HEK293 (cell line): ENCODE measurements around the gene ENAH.

Source experiments
- CTCF ChIA-PET: fragments of 350-600 bp; formaldehyde crosslinking; extraction: SDS; loops from one replicate; lab custom pipeline; 2021; ENCODE audit warnings: antibody characterized with exemption; lab: Yijun Ruan, JAX
- POLR2A ChIA-PET: fragments of 300-600 bp; formaldehyde crosslinking; extraction: SDS; loops from one replicate; lab custom pipeline; 2020; ENCODE audit warnings: antibody characterized with exemption, inconsistent platforms; lab: Yijun Ruan, JAX
- H3K27ac ChIP-seq: fragments of 200-500 bp; sonication (Bioruptor generic); 2 replicates; pipeline ENCODE4 v1.5.1; 2014; ENCODE audit warnings: low read depth, low read length, control low read depth, inconsistent platforms; ENCODE audit errors: extremely low read depth
- H3K36me3 ChIP-seq, 2 experiments: fragments of 200-500 bp in 1 of 2; sonication (Bioruptor generic) in 1 of 2; 1 replicate in 1 of 2; 2 replicates in 1 of 2; pipeline ENCODE4 v1.5.1; 2014 to 2017; ENCODE audit warnings: inconsistent platforms in 2 of 2, low read length in 2 of 2; ENCODE audit not compliant: control insufficient read depth in 2 of 2, insufficient read depth in 1 of 2
- H3K4me1 ChIP-seq: fragments of 200-500 bp; sonication (Bioruptor generic); 2 replicates; pipeline ENCODE4 v1.5.1; 2014; ENCODE audit warnings: mild to moderate bottlenecking, low read length, inconsistent platforms; ENCODE audit not compliant: control insufficient read depth, insufficient read depth
- H3K4me3 ChIP-seq: 2 replicates; pipeline ENCODE4 v1.5.1; 2011; ENCODE audit warnings: low read depth, mild to moderate bottlenecking, control low read depth, low read length, moderate library complexity
- H3K9me3 ChIP-seq: fragments of 200-500 bp; sonication (Bioruptor generic); 2 replicates; pipeline ENCODE4 v1.5.1; 2014; ENCODE audit warnings: low read depth, low read length, inconsistent platforms; ENCODE audit not compliant: control insufficient read depth, insufficient read depth
- BCL11B ChIP-seq: fragments of 450-650 bp; formaldehyde crosslinking; IDR thresholded peaks from 2 replicates; pipeline ENCODE4 v1.5.1; 2016; ENCODE audit warnings: low read depth, missing biosample characterization, missing genetic modification characterization
- KLF1 ChIP-seq: fragments of 450-650 bp; formaldehyde crosslinking; IDR thresholded peaks from 2 replicates; pipeline ENCODE4 v1.5.1; 2016; ENCODE audit warnings: missing biosample characterization, missing genetic modification characterization
- MEIS1 ChIP-seq: sonication (generic); formaldehyde crosslinking; IDR thresholded peaks from 2 replicates; pipeline ENCODE4 v1.8.1; 2022; ENCODE audit warnings: missing genetic modification reagents, mild to moderate bottlenecking, borderline replicate concordance
- RBAK ChIP-seq: fragments of 450-650 bp; formaldehyde crosslinking; IDR thresholded peaks from 2 replicates; pipeline ENCODE4 v1.5.1; 2016; ENCODE audit warnings: missing biosample characterization, missing genetic modification characterization
- SETDB1 ChIP-seq: IDR thresholded peaks from one replicate; pipeline ENCODE4 v1.6.1; 2017; ENCODE audit warnings: mild to moderate bottlenecking, low read length, moderate library complexity, mixed read lengths; ENCODE audit not compliant: insufficient read length
- SP3 ChIP-seq: fragments of 450-650 bp; formaldehyde crosslinking; IDR thresholded peaks from 2 replicates; pipeline ENCODE4 v1.5.1; 2016; ENCODE audit warnings: missing biosample characterization, missing genetic modification characterization
- WT1 ChIP-seq: fragments of 450-650 bp; formaldehyde crosslinking; IDR thresholded peaks from 2 replicates; pipeline ENCODE4 v1.5.1; 2016; ENCODE audit warnings: missing biosample characterization, missing genetic modification characterization
- ZBTB17 ChIP-seq: fragments of 450-650 bp; formaldehyde crosslinking; IDR thresholded peaks from 2 replicates; pipeline ENCODE4 v1.5.1; 2016; ENCODE audit warnings: missing biosample characterization, missing genetic modification characterization
- ZBTB20 ChIP-seq: fragments of 450-650 bp; formaldehyde crosslinking; IDR thresholded peaks from 2 replicates; pipeline ENCODE4 v1.5.1; 2016; ENCODE audit warnings: missing biosample characterization, missing genetic modification characterization
- ZBTB49 ChIP-seq: fragments of 450-650 bp; formaldehyde crosslinking; IDR thresholded peaks from 2 replicates; pipeline ENCODE4 v1.5.1; 2016; ENCODE audit warnings: missing biosample characterization, missing genetic modification characterization, low read depth
- ZIC2 ChIP-seq: fragments of 450-650 bp; formaldehyde crosslinking; IDR thresholded peaks from 2 replicates; pipeline ENCODE4 v1.5.1; 2016; ENCODE audit warnings: missing biosample characterization, missing genetic modification characterization
- ZNF169 ChIP-seq: fragments of 450-650 bp; formaldehyde crosslinking; IDR thresholded peaks from 2 replicates; pipeline ENCODE4 v1.5.1; 2016; ENCODE audit warnings: missing biosample characterization, missing genetic modification characterization
- ZNF174 ChIP-seq: fragments of 450-650 bp; formaldehyde crosslinking; IDR thresholded peaks from 2 replicates; pipeline ENCODE4 v1.5.0; 2017; ENCODE audit warnings: missing biosample characterization, mild to moderate bottlenecking, missing genetic modification characterization
- ZNF214 ChIP-seq: fragments of 450-650 bp; formaldehyde crosslinking; IDR thresholded peaks from 2 replicates; pipeline ENCODE4 v1.5.1; 2017; ENCODE audit warnings: missing biosample characterization, mild to moderate bottlenecking, missing genetic modification characterization, borderline replicate concordance
- ZNF221 ChIP-seq: fragments of 450-650 bp; formaldehyde crosslinking; IDR thresholded peaks from 2 replicates; pipeline ENCODE4 v1.5.1; 2017; ENCODE audit warnings: missing biosample characterization, missing genetic modification characterization, borderline replicate concordance
- ZNF239 ChIP-seq: fragments of 450-650 bp; formaldehyde crosslinking; IDR thresholded peaks from 2 replicates; pipeline ENCODE4 v1.5.1; 2016; ENCODE audit warnings: missing biosample characterization, missing genetic modification characterization
- ZNF266 ChIP-seq: fragments of 450-650 bp; formaldehyde crosslinking; IDR thresholded peaks from 2 replicates; pipeline ENCODE4 v1.5.1; 2016; ENCODE audit warnings: missing biosample characterization, missing genetic modification characterization, low read depth
- ZNF280C ChIP-seq: fragments of 450-650 bp; formaldehyde crosslinking; IDR thresholded peaks from 2 replicates; pipeline ENCODE4 v1.5.1; 2016; ENCODE audit warnings: missing biosample characterization, missing genetic modification characterization
- ZNF341 ChIP-seq: fragments of 450-650 bp; formaldehyde crosslinking; IDR thresholded peaks from 2 replicates; pipeline ENCODE4; 2016; ENCODE audit warnings: low read depth, missing biosample characterization, missing genetic modification characterization
- ZNF37A ChIP-seq: fragments of 450-650 bp; IDR thresholded peaks from 2 replicates; pipeline ENCODE4 v1.5.1; 2018; ENCODE audit warnings: missing biosample characterization, missing genetic modification characterization
- ZNF391 ChIP-seq: fragments of 450-650 bp; formaldehyde crosslinking; IDR thresholded peaks from 2 replicates; pipeline ENCODE4 v1.5.1; 2016; ENCODE audit warnings: low read depth, missing biosample characterization, missing genetic modification characterization, borderline replicate concordance
- ZNF426 ChIP-seq: fragments of 450-650 bp; formaldehyde crosslinking; IDR thresholded peaks from 2 replicates; pipeline ENCODE4 v1.5.1; 2017; ENCODE audit warnings: missing biosample characterization, missing genetic modification characterization, mild to moderate bottlenecking, inconsistent platforms, moderate library complexity
- ZNF530 ChIP-seq: fragments of 450-650 bp; formaldehyde crosslinking; IDR thresholded peaks from 2 replicates; pipeline ENCODE4 v1.5.1; 2016; ENCODE audit warnings: low read depth, missing biosample characterization, missing genetic modification characterization
- ZNF623 ChIP-seq: fragments of 450-650 bp; formaldehyde crosslinking; IDR thresholded peaks from 2 replicates; pipeline ENCODE4 v1.5.1; 2016; ENCODE audit warnings: missing biosample characterization, missing genetic modification characterization
- ZNF626 ChIP-seq: fragments of 450-650 bp; sonication (Bioruptor Pico); formaldehyde crosslinking; IDR thresholded peaks from 2 replicates; pipeline ENCODE4 v1.5.1; 2018; ENCODE audit warnings: missing biosample characterization, missing genetic modification characterization, inconsistent platforms
- ZNF664 ChIP-seq: fragments of 450-650 bp; formaldehyde crosslinking; IDR thresholded peaks from 2 replicates; pipeline ENCODE4 v1.5.1; 2016; ENCODE audit warnings: missing biosample characterization, missing genetic modification characterization
- ZNF785 ChIP-seq: fragments of 450-650 bp; formaldehyde crosslinking; IDR thresholded peaks from 2 replicates; pipeline ENCODE4 v1.5.1; 2016; ENCODE audit warnings: missing biosample characterization, missing genetic modification characterization
- ZNF791 ChIP-seq: fragments of 450-650 bp; formaldehyde crosslinking; IDR thresholded peaks from 2 replicates; pipeline ENCODE4 v1.5.1; 2016; ENCODE audit warnings: missing biosample characterization, missing genetic modification characterization
- ZSCAN23 ChIP-seq: fragments of 450-650 bp; formaldehyde crosslinking; IDR thresholded peaks from 2 replicates; pipeline ENCODE4 v1.5.1; 2016; ENCODE audit warnings: missing biosample characterization, missing genetic modification characterization
- TF ChIP-seq, protein P1 (sequence below): fragments of 450-650 bp; formaldehyde crosslinking; IDR thresholded peaks from 2 replicates; pipeline ENCODE4 v1.5.1; 2016; ENCODE audit warnings: missing biosample characterization, missing genetic modification characterization
- TF ChIP-seq, protein P2 (sequence below): fragments of 450-650 bp; formaldehyde crosslinking; IDR thresholded peaks from 2 replicates; pipeline ENCODE4 v1.5.1; 2016; ENCODE audit warnings: missing biosample characterization, missing genetic modification characterization, low read depth

The ENAH gene

GRCh38 chr1:225577241-225577640 is 75.7 kb downstream of the ENAH start:
- Histone ChIP-seq H3K9me3 (no peaks in the 10 kb centered on the region), H3K4me1 (peaks cover 25% of the 10 kb centered on the region), H3K27ac (no peak overlapping the region), H3K36me3 (no peaks in the 10 kb centered on the region), H3K4me3 (no peak overlapping the region)
- ChIA-PET CTCF (interaction anchor here (1.3 kb wide), 1 partner anchor 9 kb away, joined by 8 read pairs; no protein-coding TSS in a partner anchor), POLR2A (no interaction called here)
- TF ChIP-seq ZNF214 (no peak), ZNF426 (tag by site-specific recombination) (no peak), ZNF266 (tag by site-specific recombination) (no peak), ZNF221 (tag by site-specific recombination) (no peak), MEIS1 (CRISPR knock-in tag) (no peak), ZNF785 (tag by site-specific recombination) (no peak), ZNF169 (no peak), ZNF341 (tag by site-specific recombination) (no peak), WT1 (tag by site-specific recombination) (no peak), ZNF530 (tag by site-specific recombination) (no peak), ZNF37A (tag by site-specific recombination) (no peak), ZNF626 (no peak), ZBTB17 (tag by site-specific recombination) (no peak), ZNF664 (tag by site-specific recombination) (no peak), ZNF174 (tag by site-specific recombination) (no peak), ZNF239 (tag by site-specific recombination) (no peak), SP3 (tag by site-specific recombination) (no peak)
- TF ChIP-seq, protein P1, sequence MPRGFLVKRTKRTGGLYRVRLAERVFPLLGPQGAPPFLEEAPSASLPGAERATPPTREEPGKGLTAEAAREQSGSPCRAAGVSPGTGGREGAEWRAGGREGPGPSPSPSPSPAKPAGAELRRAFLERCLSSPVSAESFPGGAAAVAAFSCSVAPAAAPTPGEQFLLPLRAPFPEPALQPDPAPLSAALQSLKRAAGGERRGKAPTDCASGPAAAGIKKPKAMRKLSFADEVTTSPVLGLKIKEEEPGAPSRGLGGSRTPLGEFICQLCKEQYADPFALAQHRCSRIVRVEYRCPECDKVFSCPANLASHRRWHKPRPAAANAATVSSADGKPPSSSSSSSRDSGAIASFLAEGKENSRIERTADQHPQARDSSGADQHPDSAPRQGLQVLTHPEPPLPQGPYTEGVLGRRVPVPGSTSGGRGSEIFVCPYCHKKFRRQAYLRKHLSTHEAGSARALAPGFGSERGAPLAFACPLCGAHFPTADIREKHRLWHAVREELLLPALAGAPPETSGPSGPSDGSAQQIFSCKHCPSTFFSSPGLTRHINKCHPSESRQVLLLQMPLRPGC: no peak

- Histone ChIP-seq H3K27ac (no peak overlapping the region), H3K4me3 (no peak overlapping the region), H3K36me3 (no peaks in the 10 kb centered on the region), H3K4me1 (peaks cover 14% of the 10 kb centered on the region), H3K9me3 (no peaks in the 10 kb centered on the region)
- CTCF ChIA-PET: interaction anchor here (0.6 to 1.8 kb wide), 5 partner anchors 13 to 199 kb away, joined by 3 to 12 read pairs (median 4); no protein-coding TSS in a partner anchor
- POLR2A ChIA-PET: interaction anchor here (1.2 kb wide), 1 partner anchor 80 kb away, joined by 3 read pairs; the partner anchor contains the start of gene ENAH
- TF ChIP-seq ZNF221 (tag by site-specific recombination) (no peak), ZNF791 (tag by site-specific recombination) (no peak), ZBTB20 (no peak), BCL11B (tag by site-specific recombination) (no peak), SETDB1 (no peak), ZNF280C (tag by site-specific recombination) (no peak), RBAK (tag by site-specific recombination) (no peak), ZBTB49 (tag by site-specific recombination) (no peak), ZNF623 (no peak), ZNF37A (tag by site-specific recombination) (no peak), ZSCAN23 (tag by site-specific recombination) (no peak), ZNF391 (tag by site-specific recombination) (no peak), KLF1 (tag by site-specific recombination) (no peak), ZIC2 (tag by site-specific recombination) (no peak)
- TF ChIP-seq, protein P2, sequence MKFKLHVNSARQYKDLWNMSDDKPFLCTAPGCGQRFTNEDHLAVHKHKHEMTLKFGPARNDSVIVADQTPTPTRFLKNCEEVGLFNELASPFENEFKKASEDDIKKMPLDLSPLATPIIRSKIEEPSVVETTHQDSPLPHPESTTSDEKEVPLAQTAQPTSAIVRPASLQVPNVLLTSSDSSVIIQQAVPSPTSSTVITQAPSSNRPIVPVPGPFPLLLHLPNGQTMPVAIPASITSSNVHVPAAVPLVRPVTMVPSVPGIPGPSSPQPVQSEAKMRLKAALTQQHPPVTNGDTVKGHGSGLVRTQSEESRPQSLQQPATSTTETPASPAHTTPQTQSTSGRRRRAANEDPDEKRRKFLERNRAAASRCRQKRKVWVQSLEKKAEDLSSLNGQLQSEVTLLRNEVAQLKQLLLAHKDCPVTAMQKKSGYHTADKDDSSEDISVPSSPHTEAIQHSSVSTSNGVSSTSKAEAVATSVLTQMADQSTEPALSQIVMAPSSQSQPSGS (tag by site-specific recombination): no peak
Observed at GRCh38 chr1:225573216-225573615, 79.7 kb downstream of the ENAH start.
